Kasumi-1 (cell line): Measurements from ENCODE around the gene ADCY7.

Experiments used
- DNase-seq, 2 experiments: peaks; one replicate each; lab custom pipeline; 2025; lab: John Stamatoyannopoulos, UW

ADCY7 gene

GRCh38 chr16:50298591-50299507 is 32.5 kb downstream of the ADCY7 start:
- no peak for DNase-seq

GRCh38 chr16:50299508-50300105 is 33.3 kb downstream of the ADCY7 start:
- no peak for DNase-seq

DNA sequence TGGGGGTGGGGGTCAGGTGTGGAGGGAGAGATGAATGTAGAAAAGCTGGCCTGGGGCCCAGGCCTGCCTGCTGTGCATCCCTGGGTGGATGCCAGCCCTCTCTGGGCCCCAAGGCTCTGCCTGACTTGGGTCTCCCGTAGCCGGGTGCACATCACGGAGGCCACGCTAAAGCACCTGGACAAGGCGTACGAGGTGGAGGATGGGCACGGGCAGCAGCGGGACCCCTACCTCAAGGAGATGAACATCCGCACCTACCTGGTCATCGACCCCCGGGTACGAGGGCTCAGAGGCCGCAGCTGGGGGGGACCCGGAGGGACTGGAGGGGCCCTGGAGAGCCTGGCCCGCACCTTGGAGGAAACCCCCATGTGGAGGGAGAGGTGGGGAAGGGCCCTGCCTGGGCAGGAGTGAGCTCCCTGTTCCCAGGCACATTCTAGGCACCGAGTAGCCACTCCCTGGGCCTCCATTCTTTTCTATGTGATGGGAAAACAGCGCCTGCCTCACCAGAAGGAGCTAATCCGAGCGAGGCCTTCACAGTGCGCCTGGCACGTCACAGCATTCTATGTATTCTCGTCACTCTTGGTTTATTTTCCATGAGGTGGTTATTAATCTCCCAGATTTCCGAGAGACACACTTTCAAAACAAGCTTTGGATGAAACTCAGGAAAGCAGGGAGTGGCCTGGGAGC is 34.7 kb downstream of the ADCY7 start:
- DNase-seq: no peak

GRCh38 chr16:50301626-50302471 is 35.5 kb downstream of the ADCY7 start:
- DNase-seq: no peak

DNA sequence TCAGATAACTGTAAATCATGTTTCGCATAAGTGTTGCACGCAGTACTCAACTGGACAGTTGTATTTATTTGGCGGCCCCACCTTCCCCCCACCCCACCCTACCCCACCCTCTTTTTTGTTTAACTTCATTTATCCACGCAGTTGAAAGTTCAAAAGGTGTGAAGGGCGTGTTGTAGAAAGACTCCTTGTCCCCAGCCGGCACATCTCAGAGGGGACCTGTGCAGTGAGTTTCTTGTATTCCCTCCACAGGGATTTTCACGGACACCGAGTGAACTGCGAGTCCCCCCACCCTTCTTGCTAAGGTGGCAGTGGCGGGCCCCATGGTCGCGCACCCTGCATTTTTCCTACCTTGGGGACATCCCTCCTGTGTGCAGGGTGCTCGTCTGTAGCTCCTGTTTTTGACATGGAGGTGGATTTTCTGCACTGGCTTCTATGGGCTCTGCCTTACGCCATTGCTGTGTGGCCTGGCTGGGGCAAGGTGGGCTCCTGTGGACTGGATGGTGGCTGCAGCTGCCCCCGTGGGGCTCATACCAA is 36.2 kb downstream of the ADCY7 start:
- no peak for DNase-seq

GRCh38 chr16:50303041-50303604 is 36.8 kb downstream of the ADCY7 start:
- DNase-seq: no peak

DNA sequence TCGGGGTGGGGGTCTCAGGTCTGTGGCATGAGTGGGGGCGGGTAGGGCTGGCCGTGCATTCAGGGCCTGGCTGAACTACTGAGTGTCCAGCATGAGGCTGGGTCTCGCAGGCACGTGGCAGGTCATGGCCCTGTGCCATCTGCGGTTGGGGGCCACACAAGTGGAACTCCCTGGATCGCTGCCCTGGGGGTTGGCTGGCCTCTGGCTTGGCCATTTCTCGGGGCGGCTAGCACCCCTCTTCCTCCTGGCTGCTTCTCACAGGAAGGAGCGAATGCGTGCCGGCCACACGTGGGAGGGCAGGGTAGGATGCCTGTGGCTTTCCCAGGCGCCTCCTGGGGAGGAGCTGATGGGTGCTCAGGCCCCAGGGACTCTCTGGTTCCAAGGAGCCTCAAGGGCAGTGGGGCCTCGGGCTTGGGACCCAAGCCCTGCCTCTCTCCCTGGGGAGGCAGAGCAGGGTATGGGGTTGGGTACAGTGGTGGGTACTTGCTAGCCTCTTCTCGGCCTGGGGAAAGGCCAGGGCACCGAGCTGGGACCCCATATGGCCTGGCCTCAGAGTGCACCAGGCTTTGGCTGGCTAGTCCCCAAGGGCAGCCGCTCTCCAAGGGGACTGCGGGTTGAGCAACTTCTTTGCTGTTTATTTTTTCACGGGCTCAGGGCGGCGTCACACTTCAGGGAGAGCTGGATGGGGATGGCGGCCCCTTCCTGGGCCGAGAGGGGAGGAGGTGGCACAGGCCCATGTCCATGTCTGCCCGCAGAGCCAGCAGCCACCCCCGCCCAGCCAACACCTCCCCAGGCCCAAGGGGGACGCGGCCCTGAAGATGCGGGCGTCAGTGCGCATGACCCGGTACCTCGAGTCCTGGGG is 37.5 kb downstream of the ADCY7 start:
- no peak for DNase-seq

DNA sequence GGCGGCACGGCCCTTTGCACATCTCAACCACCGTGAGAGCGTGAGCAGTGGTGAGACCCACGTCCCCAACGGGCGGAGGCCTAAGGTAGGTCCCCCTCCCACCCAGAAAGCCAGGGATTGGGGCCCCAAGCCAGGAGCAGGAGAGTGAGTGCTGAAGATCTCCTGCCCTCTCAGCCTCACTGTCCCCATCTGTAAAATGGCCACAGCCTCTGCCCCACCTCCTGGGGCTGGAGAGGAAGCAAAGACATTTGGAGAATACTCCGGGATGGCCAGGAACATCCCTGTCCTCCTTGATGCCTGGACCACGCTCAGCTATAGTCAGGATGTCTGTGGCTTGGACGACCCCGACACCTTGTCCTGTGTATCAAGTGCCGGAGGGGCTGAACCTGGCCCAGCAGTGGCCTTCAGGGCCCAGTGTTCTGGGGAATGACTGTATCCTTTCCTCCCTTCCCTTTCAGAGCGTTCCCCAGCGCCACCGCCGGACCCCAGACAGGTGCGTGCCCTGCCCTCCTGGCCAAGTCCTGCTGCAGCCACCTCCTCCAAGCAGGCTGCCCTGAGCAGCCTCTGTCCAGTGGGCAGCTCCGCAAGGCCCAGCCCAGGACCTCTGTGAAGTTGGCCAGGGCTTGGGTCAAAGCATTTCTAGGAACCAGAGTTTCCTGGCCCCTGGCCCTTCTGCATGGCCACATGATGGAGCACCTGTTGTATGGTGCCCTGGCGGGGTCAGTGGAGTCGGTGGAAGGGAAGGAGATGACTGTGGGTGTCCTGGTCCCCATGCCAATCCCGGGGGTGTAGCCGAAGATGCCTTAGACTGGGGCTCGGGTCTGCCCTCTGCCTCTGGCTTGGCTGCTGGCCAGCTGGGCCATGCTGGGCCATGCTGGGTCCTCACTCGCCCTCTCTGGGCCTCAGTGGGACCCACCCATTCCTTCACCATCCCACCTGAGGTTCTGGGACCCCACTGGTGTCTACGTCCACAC is 38.4 kb downstream of the ADCY7 start:
- no peak for DNase-seq

GRCh38 chr16:50305441-50306061 is 39.2 kb downstream of the ADCY7 start:
- no peak for DNase-seq

DNA sequence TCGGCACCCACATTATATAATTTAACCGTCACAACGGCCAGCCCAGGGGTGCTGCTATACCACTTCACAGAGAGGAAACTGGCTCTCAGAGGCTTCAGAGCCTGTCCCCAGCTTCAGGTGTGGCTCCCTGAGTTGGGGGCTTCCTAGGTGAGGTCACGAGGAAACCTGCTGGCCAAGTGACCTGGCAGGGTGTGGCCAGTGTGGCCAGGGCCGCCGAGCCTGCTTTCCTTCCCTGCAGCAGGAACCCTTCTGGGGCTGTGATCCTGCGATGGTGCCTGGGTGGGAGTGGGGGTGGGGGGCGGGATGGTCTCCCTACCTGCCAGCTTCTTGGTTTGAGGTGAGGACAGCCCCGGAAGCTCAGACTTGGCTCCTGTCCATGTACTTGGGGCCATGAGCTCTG is 39.9 kb downstream of the ADCY7 start:
- no peak for DNase-seq

DNA sequence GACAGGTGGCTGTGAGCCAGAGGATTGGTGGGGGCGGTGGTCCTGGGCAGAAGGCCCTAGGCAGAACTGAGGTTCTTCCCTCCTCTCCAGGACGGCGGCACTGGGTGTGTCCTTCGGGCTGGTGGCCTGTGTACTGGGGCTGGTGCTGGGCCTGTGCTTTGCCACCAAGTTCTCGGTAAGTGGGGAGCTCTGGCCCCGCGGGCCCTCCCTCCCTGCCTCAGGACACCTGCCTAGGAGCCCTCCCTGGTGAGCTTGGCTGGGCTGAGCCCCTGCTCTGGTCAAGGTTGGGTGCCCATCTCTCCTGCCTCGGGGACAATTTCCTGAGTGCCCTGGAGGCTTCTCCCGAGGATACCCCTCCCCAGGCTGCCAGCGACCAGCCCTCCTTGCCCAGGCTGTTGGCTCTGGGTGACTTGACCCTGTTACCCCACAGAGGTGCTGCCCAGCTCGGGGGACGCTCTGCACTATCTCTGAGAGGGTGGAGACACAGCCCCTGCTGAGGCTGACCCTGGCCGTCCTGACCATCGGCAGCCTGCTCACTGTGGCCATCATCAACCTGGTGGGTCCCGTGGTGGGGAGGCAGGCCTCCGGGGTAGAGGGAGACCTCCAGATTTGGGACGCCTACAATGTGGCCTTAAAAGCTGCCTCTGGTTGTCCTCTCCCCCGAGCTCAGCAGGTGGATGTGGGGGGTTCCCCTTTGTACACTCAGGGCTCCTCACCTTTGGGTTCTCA is 42.0 kb downstream of the ADCY7 start:
- no peak for DNase-seq

- DNase-seq: no peak
Observed at GRCh38 chr16:50309156-50309526, 42.8 kb downstream of the ADCY7 start.

DNA sequence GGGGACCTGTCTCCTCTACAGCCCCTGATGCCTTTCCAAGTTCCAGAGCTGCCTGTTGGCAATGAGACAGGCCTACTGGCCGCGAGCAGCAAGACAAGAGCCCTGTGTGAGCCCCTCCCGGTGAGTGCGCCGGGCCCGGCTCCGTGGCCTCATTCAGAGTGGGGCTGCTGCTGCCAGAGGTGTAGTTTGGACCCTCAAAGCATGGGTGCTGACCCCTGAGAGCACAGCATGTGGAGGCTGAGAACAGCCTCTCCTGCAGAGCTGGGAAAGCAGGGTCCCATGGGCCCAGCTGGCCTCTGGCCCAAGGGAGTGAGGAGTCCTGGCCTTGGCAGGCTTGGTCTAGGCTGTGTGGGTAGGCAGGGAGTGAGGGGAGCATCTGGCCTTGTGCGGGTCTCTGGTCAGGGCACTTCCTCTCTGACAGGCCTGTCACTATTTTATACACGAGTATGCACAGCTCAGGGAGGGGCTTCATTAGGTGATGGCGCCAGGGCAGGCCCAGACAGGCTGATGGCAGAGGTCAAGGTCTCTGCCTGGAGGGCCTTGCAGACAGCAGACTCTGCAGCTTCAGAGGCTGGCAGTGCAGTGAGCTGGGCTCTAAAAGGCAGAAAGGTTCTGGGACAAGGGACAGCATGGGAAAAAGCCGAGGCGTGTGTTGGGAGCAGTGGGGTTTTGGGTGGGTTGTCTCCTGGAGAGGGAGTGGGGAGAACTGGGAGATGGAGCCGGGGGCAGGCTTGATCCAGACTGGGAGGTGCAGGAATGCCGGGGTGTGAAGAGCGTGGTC is 43.4 kb downstream of the ADCY7 start:
- no peak for DNase-seq

- no peak for DNase-seq
Observed at GRCh38 chr16:50310308-50311133, 44.2 kb downstream of the ADCY7 start.

DNA sequence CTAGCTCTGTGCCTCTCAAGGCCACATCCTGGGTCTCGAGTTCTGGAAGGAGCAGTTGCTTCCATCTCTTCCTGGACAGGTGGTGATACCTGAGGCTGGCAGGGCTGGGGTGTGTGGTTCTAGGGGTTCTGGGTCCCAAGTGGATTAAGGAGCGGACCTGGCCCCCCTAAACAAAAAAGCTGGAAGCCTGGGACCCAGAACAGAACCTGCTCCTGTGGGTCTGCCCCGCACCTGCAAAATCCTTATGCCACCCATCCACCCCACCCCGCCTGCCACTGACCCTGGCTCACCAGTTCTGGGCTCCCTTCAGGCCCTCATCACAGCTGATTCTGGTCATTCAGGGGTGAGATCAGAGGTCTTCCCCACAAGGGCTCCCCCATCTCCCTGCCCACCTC is 44.8 kb downstream of the ADCY7 start:
- no peak for DNase-seq

DNA sequence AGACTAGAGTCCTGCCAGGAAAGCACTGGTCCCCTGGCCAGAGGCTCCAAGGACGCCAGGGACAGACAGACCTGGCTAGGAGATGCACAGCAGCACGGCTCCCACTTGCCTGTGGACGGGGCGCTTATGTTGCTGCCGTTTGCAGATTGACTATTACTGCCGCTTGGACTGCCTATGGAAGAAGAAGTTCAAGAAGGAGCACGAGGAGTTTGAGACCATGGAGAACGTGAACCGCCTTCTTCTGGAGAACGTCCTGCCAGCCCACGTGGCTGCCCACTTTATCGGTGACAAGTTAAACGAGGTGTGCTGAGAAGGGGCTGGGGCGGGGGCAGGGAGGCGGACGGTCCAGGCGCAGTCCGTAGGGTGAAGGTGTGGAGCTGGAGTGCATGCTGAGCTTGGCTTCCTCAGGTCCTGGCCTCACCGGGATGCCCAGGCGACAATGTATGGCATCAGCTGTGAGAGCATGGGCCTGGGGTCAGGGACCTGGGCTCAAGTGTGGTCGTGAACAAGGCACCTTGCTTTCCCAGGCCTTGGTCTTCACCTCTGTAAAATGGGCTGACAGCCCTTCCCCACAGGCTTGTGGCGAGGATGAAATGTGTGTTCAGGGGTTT is 45.6 kb downstream of the ADCY7 start:
- no peak for DNase-seq
